DOHH2 (cell line): ENCODE measurements around the gene CCNI.

Experiments used
- H3F3A ChIP-seq: fragments of 200-600 bp; sonication (generic), shearing (Covaris generic); 2 replicates; pipeline ENCODE4 v1.6.0; 2016; ENCODE audit warnings: antibody characterized with exemption, mild to moderate bottlenecking; ENCODE audit not compliant: control insufficient read depth, insufficient read depth
- H3K27ac ChIP-seq: fragments of 200-600 bp; sonication (generic); 2 replicates; pipeline ENCODE4 v1.5.1; 2014; ENCODE audit warnings: low read depth, mild to moderate bottlenecking, low read length, moderate library complexity
- H3K27me3 ChIP-seq: fragments of 200-600 bp; sonication (generic); 2 replicates; pipeline ENCODE4 v1.6.1; 2014; ENCODE audit warnings: mild to moderate bottlenecking, low read length, mixed read lengths; ENCODE audit not compliant: control insufficient read depth
- H3K36me3 ChIP-seq: fragments of 200-600 bp; sonication (generic); 2 replicates; pipeline ENCODE4 v1.6.1; 2014; ENCODE audit warnings: mild to moderate bottlenecking, low read length, moderate library complexity, mixed read lengths; ENCODE audit not compliant: control insufficient read depth
- H3K4me1 ChIP-seq: fragments of 200-600 bp; sonication (generic); 2 replicates; pipeline ENCODE4 v1.6.1; 2014; ENCODE audit warnings: mild to moderate bottlenecking, low read length, mixed read lengths; ENCODE audit not compliant: control insufficient read depth
- H3K4me2 ChIP-seq: fragments of 200-600 bp; sonication (generic); 2 replicates; pipeline ENCODE4 v1.6.0; 2014; ENCODE audit warnings: mild to moderate bottlenecking, low read length, moderate library complexity
- H3K4me3 ChIP-seq: fragments of 200-600 bp; sonication (generic); 2 replicates; pipeline ENCODE4 v1.5.1; 2014; ENCODE audit warnings: mild to moderate bottlenecking, low read length, mixed read lengths
- H3K79me2 ChIP-seq: fragments of 200-600 bp; sonication (generic); 2 replicates; pipeline ENCODE4 v1.6.1; 2014; ENCODE audit warnings: mild to moderate bottlenecking, low read length, mixed read lengths; ENCODE audit not compliant: control insufficient read depth
- H3K9me2 ChIP-seq: fragments of 200-600 bp; sonication (generic); replicated peaks from 2 replicates; pipeline ENCODE4 v1.6.1; 2014; ENCODE audit warnings: mild to moderate bottlenecking, low read length, mixed read lengths; ENCODE audit not compliant: control insufficient read depth
- H3K9me3 ChIP-seq: fragments of 200-600 bp; sonication (generic); 2 replicates; pipeline ENCODE4 v1.6.1; 2014; ENCODE audit warnings: antibody characterized with exemption, low read length, mixed read lengths; ENCODE audit not compliant: control insufficient read depth, insufficient read depth
- H4K20me1 ChIP-seq: fragments of 200-600 bp; sonication (generic); 2 replicates; pipeline ENCODE4 v1.6.0; 2014; ENCODE audit warnings: low read depth, mild to moderate bottlenecking, antibody characterized with exemption, low read length, moderate library complexity; ENCODE audit not compliant: control insufficient read depth, insufficient read depth
- EZH2phosphoT487 ChIP-seq: fragments of 200-600 bp; sonication (generic); IDR thresholded peaks from 2 replicates; pipeline ENCODE4 v1.6.1; 2017; ENCODE audit warnings: borderline replicate concordance, mild to moderate bottlenecking, antibody characterized with exemption, low read length, moderate library complexity, mixed read lengths
- TF ChIP-seq, protein P1 (sequence below): fragments of 200-600 bp; sonication (generic); IDR thresholded peaks from one replicate; pipeline ENCODE4 v1.5.1; 2014; ENCODE audit warnings: antibody characterized with exemption, mild to moderate bottlenecking, low read depth, low read length; ENCODE audit not compliant: poor library complexity, severe bottlenecking

Gene CCNI

DNA sequence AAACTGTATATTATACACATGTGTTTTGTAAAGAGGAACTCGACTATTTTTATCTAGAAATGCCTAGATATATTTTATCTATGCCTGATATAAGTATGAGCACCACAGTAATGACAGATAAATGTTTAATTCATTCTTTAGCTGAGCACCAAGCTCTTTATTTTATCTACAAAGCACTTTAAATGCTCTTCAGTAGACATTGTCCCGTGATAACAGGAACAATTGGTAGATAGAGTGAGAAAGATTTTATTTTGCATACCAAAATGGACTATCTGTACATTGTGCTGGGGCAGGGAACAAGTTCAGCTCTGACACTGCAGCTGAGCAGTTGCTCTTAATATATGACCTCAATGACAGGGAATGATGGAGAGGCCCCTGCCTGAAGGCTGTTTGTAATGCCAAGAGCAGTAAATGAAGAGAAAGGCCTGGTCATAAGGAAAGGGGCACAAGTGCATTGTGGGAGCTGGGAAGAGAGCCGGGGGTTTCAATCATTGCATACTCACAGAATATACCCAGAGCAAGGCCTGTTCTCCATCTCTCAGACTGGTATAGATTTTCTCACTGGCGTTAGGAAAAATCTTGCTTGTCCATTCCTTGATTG lies 68.9 kb downstream of the CCNI start:
- Histone ChIP-seq H3K4me2 (no peak overlapping the region), H3K9me2 (no peaks in the 10 kb centered on the region), H3K27ac (no peak overlapping the region), H3K27me3 (no peaks in the 10 kb centered on the region), H3K36me3 (peaks cover 34% of the 10 kb centered on the region), H3K4me3 (no peak overlapping the region), H3K9me3 (no peaks in the 10 kb centered on the region), H4K20me1 (no peaks in the 10 kb centered on the region), H3K79me2 (no peaks in the 10 kb centered on the region), H3F3A (no peaks in the 10 kb centered on the region), H3K4me1 (no peaks in the 10 kb centered on the region)
- no peak for TF ChIP-seq EZH2phosphoT487
- TF ChIP-seq, protein P1, sequence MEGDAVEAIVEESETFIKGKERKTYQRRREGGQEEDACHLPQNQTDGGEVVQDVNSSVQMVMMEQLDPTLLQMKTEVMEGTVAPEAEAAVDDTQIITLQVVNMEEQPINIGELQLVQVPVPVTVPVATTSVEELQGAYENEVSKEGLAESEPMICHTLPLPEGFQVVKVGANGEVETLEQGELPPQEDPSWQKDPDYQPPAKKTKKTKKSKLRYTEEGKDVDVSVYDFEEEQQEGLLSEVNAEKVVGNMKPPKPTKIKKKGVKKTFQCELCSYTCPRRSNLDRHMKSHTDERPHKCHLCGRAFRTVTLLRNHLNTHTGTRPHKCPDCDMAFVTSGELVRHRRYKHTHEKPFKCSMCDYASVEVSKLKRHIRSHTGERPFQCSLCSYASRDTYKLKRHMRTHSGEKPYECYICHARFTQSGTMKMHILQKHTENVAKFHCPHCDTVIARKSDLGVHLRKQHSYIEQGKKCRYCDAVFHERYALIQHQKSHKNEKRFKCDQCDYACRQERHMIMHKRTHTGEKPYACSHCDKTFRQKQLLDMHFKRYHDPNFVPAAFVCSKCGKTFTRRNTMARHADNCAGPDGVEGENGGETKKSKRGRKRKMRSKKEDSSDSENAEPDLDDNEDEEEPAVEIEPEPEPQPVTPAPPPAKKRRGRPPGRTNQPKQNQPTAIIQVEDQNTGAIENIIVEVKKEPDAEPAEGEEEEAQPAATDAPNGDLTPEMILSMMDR: no peak

DNA sequence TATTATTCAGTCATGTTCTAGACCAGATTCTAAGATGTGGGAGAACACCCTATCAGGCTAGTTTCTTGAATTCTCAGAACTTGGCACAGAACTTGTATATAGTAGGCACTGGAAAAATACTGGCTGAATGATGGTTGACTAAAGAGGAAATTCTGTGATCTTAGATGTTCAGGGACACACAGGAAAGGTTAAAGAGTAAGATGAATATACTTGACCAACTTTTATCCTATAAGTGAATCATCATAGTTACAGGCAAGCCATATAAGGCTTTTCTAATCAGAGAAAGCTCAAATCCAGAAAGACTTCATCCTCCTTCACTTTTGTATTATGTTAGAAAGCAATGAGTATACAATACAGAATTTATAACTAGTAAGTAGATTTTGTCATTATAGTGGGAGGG lies 72.4 kb downstream of the CCNI start:
- Histone ChIP-seq H3K4me1 (no peaks in the 10 kb centered on the region), H3K79me2 (no peaks in the 10 kb centered on the region), H3K36me3 (peaks cover 33% of the 10 kb centered on the region), H3K27ac (no peak overlapping the region), H3K4me2 (no peak overlapping the region), H3K9me2 (no peaks in the 10 kb centered on the region), H3K9me3 (no peaks in the 10 kb centered on the region), H4K20me1 (no peaks in the 10 kb centered on the region), H3K4me3 (no peak overlapping the region), H3F3A (no peaks in the 10 kb centered on the region), H3K27me3 (no peaks in the 10 kb centered on the region)
- TF ChIP-seq, protein P1: no peak
- TF ChIP-seq EZH2phosphoT487: no peak

DNA sequence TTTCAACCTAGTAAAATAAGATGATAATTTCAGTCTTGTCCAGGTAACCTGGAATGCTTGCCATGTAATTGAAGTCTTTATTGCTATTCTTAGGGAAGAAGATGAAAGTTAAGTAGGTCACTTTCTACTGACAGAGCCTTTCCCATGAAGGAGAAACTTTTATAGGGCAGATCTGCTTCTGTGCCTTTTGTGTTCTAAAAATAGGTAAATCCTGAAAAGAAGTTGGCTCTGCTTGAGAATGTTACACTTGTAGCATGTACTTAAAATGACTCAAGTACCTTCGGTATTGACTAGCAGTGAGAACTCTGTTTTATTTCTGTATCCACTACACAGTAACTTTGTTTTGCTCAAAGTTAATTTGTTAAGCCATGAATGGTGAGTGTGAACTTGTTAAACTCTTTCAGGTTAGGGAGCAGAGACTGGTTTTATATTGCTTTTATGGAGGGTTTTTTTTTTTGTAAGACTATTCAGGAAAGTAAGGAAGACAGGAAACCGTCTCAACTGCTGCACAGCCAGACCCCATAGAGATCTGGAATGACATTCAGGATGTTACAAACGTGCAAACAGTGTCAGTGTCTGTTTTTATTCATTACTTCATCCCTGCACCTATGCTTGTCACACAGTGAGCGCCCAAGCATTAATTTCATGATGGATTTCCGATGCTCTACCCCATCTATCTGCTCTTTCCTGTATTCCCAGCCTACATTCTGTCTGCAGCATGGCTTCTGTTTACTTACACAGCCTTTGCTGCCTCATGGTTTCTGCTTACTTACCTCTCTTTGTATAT lies 73.3 kb downstream of the CCNI start:
- H3K79me2 ChIP-seq: no peaks in the 10 kb centered on the region
- H3K4me3 ChIP-seq: no peak overlapping the region
- no peaks in the 10 kb centered on the region for H3K9me2 ChIP-seq
- TF ChIP-seq, protein P1: no peak
- no peak for TF ChIP-seq EZH2phosphoT487
- H4K20me1 ChIP-seq: no peaks in the 10 kb centered on the region
- H3K27me3 ChIP-seq: no peaks in the 10 kb centered on the region
- no peaks in the 10 kb centered on the region for H3F3A ChIP-seq
- H3K36me3 ChIP-seq: peaks cover 35% of the 10 kb centered on the region
- H3K27ac ChIP-seq: no peak overlapping the region
- no peaks in the 10 kb centered on the region for H3K9me3 ChIP-seq
- H3K4me2 ChIP-seq: no peak overlapping the region
- H3K4me1 ChIP-seq: no peaks in the 10 kb centered on the region
